GM19023 (cell line): ENCODE measurements around the gene PTPRN2.

Experiments used
- ATAC-seq: cut with Tn5 transposase; IDR thresholded peaks from one replicate; pipeline ENCODE4 v1.9.1; 2021; ENCODE audit warnings: mild to moderate bottlenecking, moderate library complexity; ENCODE audit not compliant: unreplicated experiment

PTPRN2 gene

GRCh38 chr7:158494643-158495042 lies 93.0 kb downstream of the PTPRN2 start:
- ATAC-seq, result no peak

DNA sequence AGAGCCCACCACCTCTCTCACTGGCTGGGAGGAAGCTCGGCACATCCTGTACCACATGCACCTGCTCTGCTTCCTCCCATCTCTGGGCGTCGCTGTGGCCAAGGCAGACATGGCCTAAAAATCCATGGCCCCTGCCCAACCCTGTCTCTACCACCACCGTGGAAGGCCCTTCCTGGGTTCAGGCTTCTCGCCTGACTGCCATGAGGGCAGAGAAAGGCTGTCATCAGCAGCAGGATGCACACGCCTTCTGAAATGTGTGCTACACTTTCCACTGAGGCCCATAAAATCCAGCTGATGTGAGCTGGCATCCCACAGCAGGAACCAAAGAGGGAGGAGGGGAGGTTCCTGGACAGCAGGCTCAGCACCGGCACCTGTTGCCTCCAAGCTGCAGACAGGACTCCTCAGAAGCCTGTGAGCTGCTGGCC lies 93.4 kb downstream of the PTPRN2 start:
- no peak for ATAC-seq

DNA sequence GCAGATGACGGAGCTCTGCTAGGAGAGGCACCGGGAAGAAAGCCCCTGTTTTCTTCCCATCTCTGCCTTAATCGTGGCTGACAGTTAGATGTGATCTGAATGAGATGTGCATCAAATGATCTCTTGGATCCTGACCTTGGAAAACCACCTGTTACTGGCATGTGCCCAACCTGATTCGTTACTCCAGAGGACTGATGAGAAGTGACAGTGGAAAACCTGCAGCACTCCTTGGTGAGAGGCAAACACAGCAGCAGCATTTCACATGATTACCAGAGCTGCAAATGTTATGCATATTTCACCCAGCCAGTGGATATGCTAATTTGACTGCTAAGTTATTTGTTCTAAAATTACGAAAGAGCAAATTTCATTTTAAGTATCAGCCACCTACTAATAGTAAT lies 95.3 kb downstream of the PTPRN2 start:
- no peak for ATAC-seq

- ATAC-seq, result no peak
These were observed 96.5 kb downstream of the PTPRN2 start for GRCh38 chr7:158491094-158491493.

GRCh38 chr7:158490171-158490782 lies 97.3 kb downstream of the PTPRN2 start:
- no peak for ATAC-seq

DNA sequence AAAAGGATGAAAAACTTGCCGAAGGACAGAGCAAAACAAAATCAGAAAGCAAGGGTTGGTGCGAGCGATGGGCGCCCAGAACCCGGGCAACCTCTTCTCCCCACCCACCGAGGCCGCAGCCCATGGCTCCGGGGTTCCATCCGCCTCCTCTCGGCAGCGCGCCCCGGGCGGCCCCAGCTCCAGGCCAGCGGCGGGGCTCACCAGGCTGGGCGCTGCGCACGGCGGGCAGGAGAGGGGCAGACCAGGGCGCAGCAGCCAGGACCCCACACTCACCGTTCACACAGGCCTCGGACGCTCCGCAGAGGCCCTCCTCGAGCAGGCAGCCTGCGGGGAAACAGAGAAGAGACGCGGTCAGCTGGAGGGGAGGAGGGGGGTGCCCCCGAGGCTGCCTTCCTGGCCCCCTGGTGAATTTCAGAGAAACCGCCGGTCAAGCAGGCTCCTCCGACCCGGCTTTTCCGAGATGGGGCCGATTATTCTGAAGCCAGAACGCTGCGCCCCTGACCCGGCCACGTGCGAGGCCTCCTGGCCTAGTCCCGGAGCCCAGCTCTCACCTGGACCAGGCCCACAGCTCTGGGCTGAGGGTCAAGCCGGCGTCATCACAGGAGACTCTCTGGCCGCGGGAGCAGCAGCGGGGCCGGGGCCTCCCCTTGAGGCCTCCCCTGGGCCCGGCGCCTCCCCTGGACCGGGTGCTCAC lies 98.0 kb downstream of the PTPRN2 start:
- no peak for ATAC-seq

- no peak for ATAC-seq
These were observed 99.2 kb downstream of the PTPRN2 start for GRCh38 chr7:158488181-158488971.

- no peak for ATAC-seq
These were observed 99.9 kb downstream of the PTPRN2 start for GRCh38 chr7:158487631-158488151.

DNA sequence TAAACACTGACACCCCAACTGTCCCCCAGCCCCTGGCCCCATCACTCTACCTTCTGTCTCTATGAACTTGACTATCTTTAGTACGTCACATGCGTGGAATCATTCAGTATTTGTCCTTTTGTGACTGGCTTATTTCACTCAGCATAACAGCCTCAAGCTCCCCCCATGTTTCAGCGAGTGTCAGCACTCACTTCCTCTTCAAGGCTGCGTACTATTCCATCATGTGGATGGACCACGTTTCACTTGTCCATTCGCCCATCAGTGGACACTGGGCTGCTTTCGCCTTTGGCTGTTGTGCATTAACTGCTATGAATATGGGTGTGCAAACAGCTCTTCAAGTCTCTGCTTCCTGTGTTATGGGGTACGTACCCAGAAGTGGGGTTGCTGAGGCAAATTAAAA lies 100.7 kb downstream of the PTPRN2 start:
- no peak for ATAC-seq

- ATAC-seq, result no peak
These were observed 102.7 kb downstream of the PTPRN2 start for GRCh38 chr7:158484801-158485531.

GRCh38 chr7:158482480-158482879 lies 105.1 kb downstream of the PTPRN2 start:
- no peak for ATAC-seq

- ATAC-seq, result no peak
These were observed 108.0 kb downstream of the PTPRN2 start for GRCh38 chr7:158479664-158480025.

DNA sequence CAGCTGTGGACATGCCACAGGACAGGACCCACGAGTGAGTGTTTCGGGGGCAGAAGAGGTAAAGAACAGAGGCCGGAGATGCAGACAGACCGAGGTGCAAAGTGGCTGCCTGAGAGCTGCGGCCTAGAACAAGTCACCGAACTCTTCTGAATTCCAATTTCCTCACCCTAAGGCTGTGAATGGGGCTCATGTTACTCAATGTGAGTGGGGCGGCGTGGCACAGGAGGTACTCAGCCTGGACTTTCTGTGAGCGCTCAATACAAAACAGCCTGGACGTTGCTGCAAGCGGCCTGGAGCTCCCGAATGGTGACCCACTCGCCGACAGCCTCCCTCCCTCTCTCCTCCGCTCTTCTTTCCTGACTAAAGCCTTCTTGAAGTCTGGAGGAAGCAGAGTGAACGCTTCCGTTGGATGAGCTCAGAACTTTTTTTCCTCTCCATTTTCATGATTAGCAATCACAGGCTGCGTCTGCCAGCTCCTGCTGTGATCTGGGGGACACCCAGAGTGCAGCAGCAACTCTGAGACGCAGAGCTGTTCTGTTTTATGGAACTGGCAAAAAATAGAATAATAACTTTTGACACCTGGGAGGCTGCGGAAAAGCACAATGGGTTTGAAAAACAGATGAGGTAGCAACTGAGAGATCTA lies 108.5 kb downstream of the PTPRN2 start:
- ATAC-seq, result no peak

GRCh38 chr7:158477866-158478265 lies 109.8 kb downstream of the PTPRN2 start:
- ATAC-seq, result no peak

GRCh38 chr7:158476331-158476932 lies 111.2 kb downstream of the PTPRN2 start:
- ATAC-seq, result no peak

GRCh38 chr7:158475679-158476052 lies 112.0 kb downstream of the PTPRN2 start:
- no peak for ATAC-seq

GRCh38 chr7:158475036-158475678 lies 112.5 kb downstream of the PTPRN2 start:
- ATAC-seq, result no peak

- ATAC-seq, result no peak
These were observed 113.1 kb downstream of the PTPRN2 start for GRCh38 chr7:158474488-158474887.

GRCh38 chr7:158473946-158474345 lies 113.7 kb downstream of the PTPRN2 start:
- no peak for ATAC-seq

- no peak for ATAC-seq
These were observed 114.4 kb downstream of the PTPRN2 start for GRCh38 chr7:158473221-158473620.
